ENCODE measurements around the gene RAD51B.

RAD51B gene

GRCh38 chr14:68386446-68386845 lies 566.9 kb downstream of the RAD51B start:
- no peaks in the 10 kb centered on the region for H3K27me3 ChIP-seq (ENCODE audit: insufficient read depth, insufficient read length)
- H3K4me3 ChIP-seq (ENCODE audit: insufficient read length, low read depth) = no peak overlapping the region
- H3K9me3 ChIP-seq (ENCODE audit: insufficient read depth, low read length) = no peaks in the 10 kb centered on the region
- H3K9ac ChIP-seq (ENCODE audit: insufficient read length, low read depth) = no peak overlapping the region
- H3K36me3 ChIP-seq (ENCODE audit: insufficient read depth, insufficient read length, low read length) = no peaks in the 10 kb centered on the region
- H3K4me1 ChIP-seq (ENCODE audit: insufficient read depth, insufficient read length) = no peaks in the 10 kb centered on the region
- DNase-seq (ENCODE audit: low read depth, low spot score) = no peak
- TF ChIP-seq ZNF274 (IDR thresholded peaks at IDR 0.05; ENCODE audit: low read depth, low read length) (no peak), YY1 (IDR thresholded peaks at IDR 0.05; ENCODE audit: insufficient read depth, insufficient read length) (no peak), SUZ12 (IDR thresholded peaks at IDR 0.05; ENCODE audit: extremely low read depth, insufficient read depth, insufficient read length) (no peak)

GRCh38 chr14:68386950-68387779 lies 567.6 kb downstream of the RAD51B start:
- Histone ChIP-seq H3K9me3 (ENCODE audit: insufficient read depth, low read length) (no peaks in the 10 kb centered on the region), H3K9ac (ENCODE audit: insufficient read length, low read depth) (no peak overlapping the region), H3K4me3 (ENCODE audit: insufficient read length, low read depth) (no peak overlapping the region), H3K4me1 (ENCODE audit: insufficient read depth, insufficient read length) (no peaks in the 10 kb centered on the region), H3K36me3 (ENCODE audit: insufficient read depth, insufficient read length, low read length) (no peaks in the 10 kb centered on the region), H3K27me3 (ENCODE audit: insufficient read depth, insufficient read length) (no peaks in the 10 kb centered on the region)
- no peak for TF ChIP-seq YY1 (IDR thresholded peaks at IDR 0.05; ENCODE audit: insufficient read depth, insufficient read length)
- no peak for TF ChIP-seq ZNF274 (IDR thresholded peaks at IDR 0.05; ENCODE audit: low read depth, low read length)
- no peak for TF ChIP-seq SUZ12 (IDR thresholded peaks at IDR 0.05; ENCODE audit: extremely low read depth, insufficient read depth, insufficient read length)
- DNase-seq (ENCODE audit: low read depth, low spot score) = no peak

GRCh38 chr14:68389943-68390342 lies 570.4 kb downstream of the RAD51B start:
- no peaks in the 10 kb centered on the region for H3K27me3 ChIP-seq (ENCODE audit: insufficient read depth, insufficient read length)
- no peak overlapping the region for H3K9ac ChIP-seq (ENCODE audit: insufficient read length, low read depth)
- H3K9me3 ChIP-seq (ENCODE audit: insufficient read depth, low read length) = no peaks in the 10 kb centered on the region
- H3K36me3 ChIP-seq (ENCODE audit: insufficient read depth, insufficient read length, low read length) = no peaks in the 10 kb centered on the region
- H3K4me1 ChIP-seq (ENCODE audit: insufficient read depth, insufficient read length) = peaks cover 4% of the 10 kb centered on the region
- no peak for TF ChIP-seq SUZ12 (IDR thresholded peaks at IDR 0.05; ENCODE audit: extremely low read depth, insufficient read depth, insufficient read length)
- TF ChIP-seq ZNF274 (IDR thresholded peaks at IDR 0.05; ENCODE audit: low read depth, low read length) = no peak
- no peak for TF ChIP-seq YY1 (IDR thresholded peaks at IDR 0.05; ENCODE audit: insufficient read depth, insufficient read length)
- DNase-seq (ENCODE audit: low read depth, low spot score) = no peak
- H3K4me3 ChIP-seq (ENCODE audit: insufficient read length, low read depth) = no peak overlapping the region

GRCh38 chr14:68390741-68391140 lies 571.2 kb downstream of the RAD51B start:
- DNase-seq (ENCODE audit: low read depth, low spot score) = no peak
- TF ChIP-seq ZNF274 (IDR thresholded peaks at IDR 0.05; ENCODE audit: low read depth, low read length) = no peak
- TF ChIP-seq SUZ12 (IDR thresholded peaks at IDR 0.05; ENCODE audit: extremely low read depth, insufficient read depth, insufficient read length) = no peak
- TF ChIP-seq YY1 (IDR thresholded peaks at IDR 0.05; ENCODE audit: insufficient read depth, insufficient read length) = no peak
- Histone ChIP-seq H3K9ac (ENCODE audit: insufficient read length, low read depth) (no peak overlapping the region), H3K4me3 (ENCODE audit: insufficient read length, low read depth) (no peak overlapping the region), H3K4me1 (ENCODE audit: insufficient read depth, insufficient read length) (peaks cover 4% of the 10 kb centered on the region), H3K9me3 (ENCODE audit: insufficient read depth, low read length) (no peaks in the 10 kb centered on the region), H3K27me3 (ENCODE audit: insufficient read depth, insufficient read length) (no peaks in the 10 kb centered on the region), H3K36me3 (ENCODE audit: insufficient read depth, insufficient read length, low read length) (no peaks in the 10 kb centered on the region)

GRCh38 chr14:68391311-68392014 lies 571.9 kb downstream of the RAD51B start:
- TF ChIP-seq ZNF274 (IDR thresholded peaks at IDR 0.05; ENCODE audit: low read depth, low read length) (no peak), YY1 (IDR thresholded peaks at IDR 0.05; ENCODE audit: insufficient read depth, insufficient read length) (no peak), SUZ12 (IDR thresholded peaks at IDR 0.05; ENCODE audit: extremely low read depth, insufficient read depth, insufficient read length) (no peak)
- H3K9me3 ChIP-seq (ENCODE audit: insufficient read depth, low read length) = no peaks in the 10 kb centered on the region
- H3K36me3 ChIP-seq (ENCODE audit: insufficient read depth, insufficient read length, low read length) = no peaks in the 10 kb centered on the region
- no peak overlapping the region for H3K9ac ChIP-seq (ENCODE audit: insufficient read length, low read depth)
- no peaks in the 10 kb centered on the region for H3K27me3 ChIP-seq (ENCODE audit: insufficient read depth, insufficient read length)
- H3K4me3 ChIP-seq (ENCODE audit: insufficient read length, low read depth) = no peak overlapping the region
- peaks cover 4% of the 10 kb centered on the region for H3K4me1 ChIP-seq (ENCODE audit: insufficient read depth, insufficient read length)
- DNase-seq (ENCODE audit: low read depth, low spot score) = no peak

- Histone ChIP-seq H3K9me3 (ENCODE audit: insufficient read depth, low read length) (no peaks in the 10 kb centered on the region), H3K36me3 (ENCODE audit: insufficient read depth, insufficient read length, low read length) (no peaks in the 10 kb centered on the region), H3K9ac (ENCODE audit: insufficient read length, low read depth) (no peak overlapping the region), H3K4me1 (ENCODE audit: insufficient read depth, insufficient read length) (peaks cover 4% of the 10 kb centered on the region), H3K27me3 (ENCODE audit: insufficient read depth, insufficient read length) (no peaks in the 10 kb centered on the region), H3K4me3 (ENCODE audit: insufficient read length, low read depth) (no peak overlapping the region)
- no peak for DNase-seq (ENCODE audit: low read depth, low spot score)
- TF ChIP-seq YY1 (IDR thresholded peaks at IDR 0.05; ENCODE audit: insufficient read depth, insufficient read length) = no peak
- TF ChIP-seq SUZ12 (IDR thresholded peaks at IDR 0.05; ENCODE audit: extremely low read depth, insufficient read depth, insufficient read length) = no peak
- TF ChIP-seq ZNF274 (IDR thresholded peaks at IDR 0.05; ENCODE audit: low read depth, low read length) = no peak
These were observed 573.0 kb downstream of the RAD51B start for GRCh38 chr14:68392393-68393141.
